Skeletal muscle tissue (tissue), 4 donors: ENCODE measurements around the gene GP9. TPM values are rescaled to one million over a fixed set of nuclear protein-coding genes. Genes with fewer than 3 reads are reported as not detected.

ENCODE experiments used
- H3K27ac ChIP-seq: one replicate; pipeline ENCODE4 v1.7.0; 2013; ENCODE audit warnings: mild to moderate bottlenecking, low read depth, low read length, inconsistent platforms
- H3K27me3 ChIP-seq, 3 donors: one replicate each; pipeline ENCODE4 v1.7.0; 2013; ENCODE audit warnings: low read length in 3 of 3; ENCODE audit not compliant: control insufficient read depth in 3 of 3, insufficient read depth in 3 of 3
- H3K36me3 ChIP-seq, 3 donors: one replicate each; pipeline ENCODE4 v1.7.0; 2013; ENCODE audit warnings: low read length in 3 of 3; ENCODE audit not compliant: control insufficient read depth in 3 of 3, insufficient read depth in 3 of 3
- H3K4me1 ChIP-seq, 3 donors: one replicate each; pipeline ENCODE4 v1.7.0; 2013; ENCODE audit warnings: low read length in 3 of 3, mild to moderate bottlenecking in 3 of 3; ENCODE audit not compliant: control insufficient read depth in 3 of 3, insufficient read depth in 3 of 3
- H3K4me3 ChIP-seq, 3 donors: one replicate each; pipeline ENCODE4 v1.7.0; 2013; ENCODE audit warnings: low read length in 3 of 3
- H3K9ac ChIP-seq, 3 donors: one replicate each; pipeline ENCODE4 v1.7.0; 2013; ENCODE audit warnings: low read length in 3 of 3, mild to moderate bottlenecking in 3 of 3, moderate library complexity in 2 of 3, low read depth in 1 of 3
- H3K9me3 ChIP-seq, 3 donors: one replicate each; pipeline ENCODE4 v1.7.0; 2013; ENCODE audit warnings: low read length in 3 of 3; ENCODE audit not compliant: control insufficient read depth in 3 of 3
- total RNA-seq: library from RNA; depleted of rRNA; stranded (reverse); fragments of >200 nt; gene quantifications from one replicate; pipeline ENCODE4 v1.2.3, GENCODE V29; 2014
- donor health status: Osteomylitis.

Gene GP9
- total RNA-seq, 1 donor from 2014 or later: not detected

- Histone ChIP-seq H3K27ac (no peak overlapping the region), H3K4me1 (peaks cover 0 to 5% (median 4%) of the 10 kb centered on the region in 3 donors), H3K4me3 (no peak overlapping the region), H3K27me3 (peaks cover 0 to 5% (median 0%) of the 10 kb centered on the region in 3 donors), H3K36me3 (peaks cover 0 to 4% (median 3%) of the 10 kb centered on the region in 3 donors), H3K9ac (no peak overlapping the region), H3K9me3 (no peaks in the 10 kb centered on the region)
Observed at GRCh38 chr3:129035360-129036221, 25.0 kb upstream of the GP9 start.

GRCh38 chr3:129036222-129037092, 24.1 kb upstream of the GP9 start:
- peaks cover 0 to 5% (median 0%) of the 10 kb centered on the region in 3 donors for H3K27me3 ChIP-seq
- H3K36me3 ChIP-seq: peaks cover 0 to 3% (median 3%) of the 10 kb centered on the region in 3 donors
- peaks cover 0 to 5% (median 4%) of the 10 kb centered on the region in 3 donors for H3K4me1 ChIP-seq
- no peak overlapping the region for H3K27ac ChIP-seq
- H3K9me3 ChIP-seq: no peaks in the 10 kb centered on the region
- no peak overlapping the region for H3K9ac ChIP-seq
- H3K4me3 ChIP-seq: no peak overlapping the region

- peaks cover 0 to 5% (median 4%) of the 10 kb centered on the region in 3 donors for H3K4me1 ChIP-seq
- no peak overlapping the region for H3K27ac ChIP-seq
- H3K9ac ChIP-seq: no peak overlapping the region
- peaks cover 0 to 3% (median 3%) of the 10 kb centered on the region in 3 donors for H3K36me3 ChIP-seq
- H3K27me3 ChIP-seq: peaks cover 0 to 5% (median 0%) of the 10 kb centered on the region in 3 donors
- H3K4me3 ChIP-seq: no peak overlapping the region
- H3K9me3 ChIP-seq: no peaks in the 10 kb centered on the region
Observed at GRCh38 chr3:129037093-129037419, 23.5 kb upstream of the GP9 start.

GRCh38 chr3:129038121-129038855, 22.3 kb upstream of the GP9 start:
- Histone ChIP-seq H3K9ac (no peak overlapping the region), H3K9me3 (no peaks in the 10 kb centered on the region), H3K4me3 (no peak overlapping the region), H3K27ac (no peak overlapping the region), H3K36me3 (peaks cover 0 to 3% (median 0%) of the 10 kb centered on the region in 3 donors), H3K4me1 (peaks cover 0 to 4% (median 4%) of the 10 kb centered on the region in 3 donors), H3K27me3 (peaks cover 0 to 5% (median 0%) of the 10 kb centered on the region in 3 donors)

- peaks cover 0 to 4% (median 4%) of the 10 kb centered on the region in 3 donors for H3K4me1 ChIP-seq
Observed at GRCh38 chr3:129039271-129040038, 21.1 kb upstream of the GP9 start.

GRCh38 chr3:129040039-129040336, 20.6 kb upstream of the GP9 start:
- Histone ChIP-seq H3K4me1 (peaks cover 0 to 4% (median 4%) of the 10 kb centered on the region in 3 donors), H3K36me3 (peaks cover 0 to 3% (median 0%) of the 10 kb centered on the region in 3 donors), H3K9me3 (no peaks in the 10 kb centered on the region), H3K4me3 (no peak overlapping the region), H3K9ac (no peak overlapping the region), H3K27me3 (peaks cover 0 to 8% (median 0%) of the 10 kb centered on the region in 3 donors), H3K27ac (no peak overlapping the region)

More at GRCh38 chr3:129039271-129040038, 21.1 kb upstream of the GP9 start:
- Histone ChIP-seq H3K27me3 (peaks cover 0 to 5% (median 0%) of the 10 kb centered on the region in 3 donors), H3K4me3 (no peak overlapping the region), H3K9me3 (no peaks in the 10 kb centered on the region), H3K36me3 (peaks cover 0 to 3% (median 0%) of the 10 kb centered on the region in 3 donors), H3K9ac (no peak overlapping the region), H3K27ac (no peak overlapping the region)

- Histone ChIP-seq H3K4me1 (peaks cover 0 to 6% (median 4%) of the 10 kb centered on the region in 3 donors), H3K27me3 (peaks cover 3 to 9% (median 4%) of the 10 kb centered on the region in 3 donors), H3K36me3 (peaks cover 0 to 3% (median 0%) of the 10 kb centered on the region in 3 donors), H3K9me3 (no peaks in the 10 kb centered on the region), H3K9ac (no peak overlapping the region), H3K27ac (no peak overlapping the region), H3K4me3 (no peak overlapping the region)
Observed at GRCh38 chr3:129040579-129041300, 19.8 kb upstream of the GP9 start.

GRCh38 chr3:129045675-129046036, 14.9 kb upstream of the GP9 start:
- Histone ChIP-seq H3K9me3 (peaks cover 0 to 2% (median 0%) of the 10 kb centered on the region in 3 donors), H3K4me1 (peaks cover 0 to 5% (median 0%) of the 10 kb centered on the region in 3 donors), H3K36me3 (no peaks in the 10 kb centered on the region), H3K27ac (no peak overlapping the region), H3K9ac (peak overlapping the region in 2 of 3 donors; percentile 6 to 64), H3K27me3 (peaks cover 10 to 13% (median 13%) of the 10 kb centered on the region in 3 donors), H3K4me3 (peak overlapping the region in 2 of 3 donors; percentile 40 to 56)
